Smooth muscle cell of the brain vasculature (primary cell): ENCODE results near the gene UBE2H.
"Not testable (repeated sequence)": the region's sequence is repeated elsewhere in the genome, so short reads cannot be mapped to it uniquely, and the experiment has no call there.

Source experiments
- DNase-seq: peaks from one replicate; pipeline ENCODE4 v3.0.0-alpha.2; 2012; ENCODE audit warnings: low read depth, low spot score

UBE2H gene

GRCh38 chr7:129823143-129823542, 129.6 kb downstream of the UBE2H start:
- DNase-seq = not testable (repeated sequence)

- DNase-seq = no peak
Measured at GRCh38 chr7:129821476-129821875, 131.3 kb downstream of the UBE2H start.

- no peak for DNase-seq
Measured at GRCh38 chr7:129816742-129817141, 136.0 kb downstream of the UBE2H start.

GRCh38 chr7:129807863-129808262, 144.9 kb downstream of the UBE2H start:
- DNase-seq = no peak

- DNase-seq = no peak
Measured at GRCh38 chr7:129804890-129805719, 147.7 kb downstream of the UBE2H start.

- no peak for DNase-seq
Measured at GRCh38 chr7:129804111-129804889, 148.5 kb downstream of the UBE2H start.

- DNase-seq = no peak
Measured at GRCh38 chr7:129803546-129804081, 149.1 kb downstream of the UBE2H start.

GRCh38 chr7:129801882-129802281, 150.9 kb downstream of the UBE2H start:
- DNase-seq = no peak

GRCh38 chr7:129800901-129801300, 151.9 kb downstream of the UBE2H start:
- DNase-seq = no peak

- no peak for DNase-seq
Measured at GRCh38 chr7:129799350-129799955, 153.3 kb downstream of the UBE2H start.

GRCh38 chr7:129798616-129799349, 154.0 kb downstream of the UBE2H start:
- no peak for DNase-seq

GRCh38 chr7:129797214-129797789, 155.5 kb downstream of the UBE2H start:
- no peak for DNase-seq

GRCh38 chr7:129796186-129796775, 156.5 kb downstream of the UBE2H start:
- no peak for DNase-seq

GRCh38 chr7:129794461-129794860, 158.3 kb downstream of the UBE2H start:
- DNase-seq = not testable (repeated sequence)

GRCh38 chr7:129793506-129794310, 159.1 kb downstream of the UBE2H start:
- no peak for DNase-seq

- no peak for DNase-seq
Measured at GRCh38 chr7:129792721-129793120, 160.0 kb downstream of the UBE2H start.

- no peak for DNase-seq
Measured at GRCh38 chr7:129790136-129790535, 162.6 kb downstream of the UBE2H start.

GRCh38 chr7:129789652-129790051, 163.1 kb downstream of the UBE2H start:
- DNase-seq = no peak

- DNase-seq = no peak
Measured at GRCh38 chr7:129789000-129789399, 163.8 kb downstream of the UBE2H start.
